IPS DF 6.9 (cell line): ENCODE measurements around the gene RBFOX2.
A peak's percentile ranks its signal among the peaks of the same experiment; 100 is the strongest.

Source experiments
- DNase-seq: peaks from one replicate; pipeline ENCODE4 v3.0.0-alpha.2; 2013; ENCODE audit warnings: low read depth, low spot score
- H3K27ac ChIP-seq: one replicate; pipeline ENCODE4 v1.5.1; 2013; ENCODE audit warnings: low read length, control low read depth
- H3K27me3 ChIP-seq: 2 replicates; pipeline ENCODE4 v1.6.1; 2013; ENCODE audit warnings: mild to moderate bottlenecking, low read length; ENCODE audit not compliant: control insufficient read depth, insufficient read depth
- H3K36me3 ChIP-seq: 2 replicates; pipeline ENCODE4 v1.6.1; 2013; ENCODE audit warnings: low read length; ENCODE audit not compliant: control insufficient read depth, insufficient read depth
- H3K4me1 ChIP-seq: 2 replicates; pipeline ENCODE4 v1.6.1; 2013; ENCODE audit warnings: low read length; ENCODE audit not compliant: control insufficient read depth, insufficient read depth
- H3K4me3 ChIP-seq: 2 replicates; pipeline ENCODE4 v1.5.1; 2013; ENCODE audit warnings: mild to moderate bottlenecking, low read length
- H3K9me3 ChIP-seq: 2 replicates; pipeline ENCODE4 v1.6.1; 2013; ENCODE audit warnings: low read length, inconsistent platforms; ENCODE audit not compliant: control insufficient read depth, insufficient read depth
- WGBS: extraction: QIAGEN DNeasy Blood & Tissue Kit; methylation state at CpG from one replicate; pipeline ENCODE4 v1.1.7; 2013; ENCODE audit warnings: mixed read lengths, missing lambda C conversion rate; ENCODE audit not compliant: insufficient read length, insufficient coverage; 5-methylcytosine and 5-hydroxymethylcytosine counted together

Gene RBFOX2

GRCh38 chr22:35947794-35948425 lies 80.7 kb downstream of the RBFOX2 start:
- 100% methylated on average over 1 of the region's 5 CpGs for WGBS
- H3K4me1 ChIP-seq = no peaks in the 10 kb centered on the region

DNA sequence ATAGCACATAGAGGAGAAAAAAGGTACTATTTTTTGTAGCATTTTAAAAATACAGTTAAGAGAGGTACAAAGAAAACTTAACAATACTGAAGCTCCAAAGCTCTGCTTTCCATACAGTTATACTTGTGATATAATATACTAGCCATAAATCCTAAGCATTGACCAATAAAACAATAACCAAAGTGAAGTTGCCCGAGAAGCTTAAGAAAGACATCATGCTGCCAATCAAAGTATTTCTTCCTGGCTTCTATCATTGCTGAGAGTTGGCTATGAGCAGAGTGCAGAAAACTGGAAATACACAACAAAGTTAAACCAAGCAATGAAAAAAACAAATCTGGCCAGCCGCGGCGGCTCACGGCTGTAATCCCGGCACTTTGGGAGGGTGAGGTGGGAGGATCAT lies 84.2 kb downstream of the RBFOX2 start:
- Histone ChIP-seq H3K27ac (no peak overlapping the region), H3K9me3 (no peaks in the 10 kb centered on the region), H3K4me1 (no peaks in the 10 kb centered on the region), H3K36me3 (no peaks in the 10 kb centered on the region), H3K4me3 (no peak overlapping the region), H3K27me3 (no peaks in the 10 kb centered on the region)
- no CpG with 5 or more reads among the region's 6 CpGs for whole genome bisulfite sequencing
- DNase-seq = no peak

More at GRCh38 chr22:35947794-35948425, 80.7 kb downstream of the RBFOX2 start:
- H3K27ac ChIP-seq = no peak overlapping the region
- no peaks in the 10 kb centered on the region for H3K36me3 ChIP-seq
- no peak for DNase-seq
- no peaks in the 10 kb centered on the region for H3K27me3 ChIP-seq
- no peaks in the 10 kb centered on the region for H3K9me3 ChIP-seq
- H3K4me3 ChIP-seq = no peak overlapping the region

- Histone ChIP-seq H3K4me1 (no peaks in the 10 kb centered on the region), H3K4me3 (no peak overlapping the region), H3K27ac (no peak overlapping the region), H3K27me3 (no peaks in the 10 kb centered on the region), H3K9me3 (no peaks in the 10 kb centered on the region), H3K36me3 (no peaks in the 10 kb centered on the region)
- no CpG with 5 or more reads among the region's 1 CpG for WGBS
- no peak for DNase-seq
Measured at GRCh38 chr22:35940166-35940565, 88.5 kb downstream of the RBFOX2 start.

GRCh38 chr22:35938226-35938625 lies 90.4 kb downstream of the RBFOX2 start:
- no peak overlapping the region for H3K4me3 ChIP-seq
- no peaks in the 10 kb centered on the region for H3K36me3 ChIP-seq
- no peaks in the 10 kb centered on the region for H3K9me3 ChIP-seq
- no peaks in the 10 kb centered on the region for H3K27me3 ChIP-seq
- no peak for DNase-seq
- no CpG with 5 or more reads among the region's 1 CpG for WGBS
- no peak overlapping the region for H3K27ac ChIP-seq
- H3K4me1 ChIP-seq = no peaks in the 10 kb centered on the region

GRCh38 chr22:35930933-35931332 lies 97.7 kb downstream of the RBFOX2 start:
- no peaks in the 10 kb centered on the region for H3K36me3 ChIP-seq
- H3K27ac ChIP-seq = no peak overlapping the region
- H3K9me3 ChIP-seq = no peaks in the 10 kb centered on the region
- no peak for DNase-seq
- no peaks in the 10 kb centered on the region for H3K27me3 ChIP-seq
- no peaks in the 10 kb centered on the region for H3K4me1 ChIP-seq
- no peak overlapping the region for H3K4me3 ChIP-seq

DNA sequence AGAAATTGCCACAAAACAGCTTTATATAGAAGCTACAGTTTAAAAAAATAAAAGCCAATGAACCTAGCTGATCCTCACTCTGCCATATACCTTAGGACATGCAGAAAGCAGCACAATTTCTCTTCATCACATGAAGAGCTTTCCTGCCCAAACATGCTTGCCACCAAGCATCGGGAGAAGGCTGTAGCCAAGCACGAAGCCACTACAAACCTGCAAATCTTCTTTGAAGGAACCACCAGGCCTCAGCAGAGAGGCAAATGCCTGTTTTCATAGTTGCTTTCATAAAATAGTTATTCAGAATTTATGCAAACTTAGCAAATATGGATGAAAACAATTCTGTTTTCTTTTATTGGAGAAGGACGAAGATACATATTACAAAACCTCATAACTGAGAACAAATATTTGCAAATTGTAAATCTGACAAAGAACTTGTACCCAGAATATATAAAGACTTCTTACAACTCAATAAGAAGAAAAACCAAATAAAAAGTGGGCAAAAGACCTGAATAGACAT lies 100.3 kb downstream of the RBFOX2 start:
- H3K27ac ChIP-seq = no peak overlapping the region
- DNase-seq = no peak
- no peaks in the 10 kb centered on the region for H3K9me3 ChIP-seq
- H3K4me1 ChIP-seq = no peaks in the 10 kb centered on the region
- WGBS = no CpG with 5 or more reads among the region's 3 CpGs
- no peaks in the 10 kb centered on the region for H3K36me3 ChIP-seq
- H3K27me3 ChIP-seq = no peaks in the 10 kb centered on the region
- no peak overlapping the region for H3K4me3 ChIP-seq

DNA sequence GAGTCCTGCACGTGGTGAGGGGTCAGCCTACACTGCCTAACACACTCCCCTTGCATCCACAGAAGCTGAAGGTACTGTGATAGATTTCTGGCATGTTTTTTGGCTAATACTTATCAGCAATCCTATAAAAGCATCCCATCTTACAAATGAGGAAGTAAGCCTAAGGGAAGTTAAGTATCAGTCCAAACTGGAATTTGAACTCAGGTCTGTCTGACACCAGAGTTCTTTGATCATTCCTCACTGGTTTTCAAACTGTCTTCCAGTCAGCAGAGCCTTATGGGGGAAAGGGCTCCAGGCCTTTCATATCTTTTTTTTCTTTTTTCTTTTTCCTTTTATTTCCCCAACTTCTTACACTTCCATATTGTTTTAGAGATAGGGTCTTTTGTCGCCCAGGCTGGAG lies 105.6 kb downstream of the RBFOX2 start:
- no peaks in the 10 kb centered on the region for H3K9me3 ChIP-seq
- no peak overlapping the region for H3K4me3 ChIP-seq
- no peak overlapping the region for H3K27ac ChIP-seq
- no peaks in the 10 kb centered on the region for H3K27me3 ChIP-seq
- H3K4me1 ChIP-seq = no peaks in the 10 kb centered on the region
- no peaks in the 10 kb centered on the region for H3K36me3 ChIP-seq
- DNase-seq = no peak
- WGBS = no CpG with 5 or more reads among the region's 2 CpGs

DNA sequence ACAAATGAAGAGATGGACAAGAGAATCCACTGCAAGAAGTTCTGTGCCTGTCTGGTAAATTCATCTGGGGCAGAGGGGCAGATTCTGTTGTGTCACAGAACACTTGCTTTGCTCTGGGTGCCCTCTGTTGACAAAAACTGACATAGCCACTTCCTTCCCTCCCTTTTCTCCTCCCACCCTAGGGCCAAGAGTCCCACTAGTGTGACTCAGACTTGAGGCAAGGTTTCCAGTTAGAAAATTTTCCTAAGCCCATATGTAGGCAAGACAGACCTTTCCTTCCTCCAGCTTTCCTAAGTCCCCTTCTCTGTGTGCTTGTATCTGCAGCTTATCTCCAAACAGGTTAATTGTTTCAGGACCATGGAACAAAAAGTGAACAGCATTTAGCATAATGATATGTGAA lies 106.8 kb downstream of the RBFOX2 start:
- H3K4me1 ChIP-seq = no peaks in the 10 kb centered on the region
- H3K9me3 ChIP-seq = no peaks in the 10 kb centered on the region
- H3K4me3 ChIP-seq = no peak overlapping the region
- peak; percentile 47 for DNase-seq
- no peaks in the 10 kb centered on the region for H3K27me3 ChIP-seq
- H3K36me3 ChIP-seq = no peaks in the 10 kb centered on the region
- no peak overlapping the region for H3K27ac ChIP-seq

- no peak overlapping the region for H3K27ac ChIP-seq
- H3K27me3 ChIP-seq = no peaks in the 10 kb centered on the region
- no peaks in the 10 kb centered on the region for H3K9me3 ChIP-seq
- no peaks in the 10 kb centered on the region for H3K4me1 ChIP-seq
- no peaks in the 10 kb centered on the region for H3K36me3 ChIP-seq
- no peak overlapping the region for H3K4me3 ChIP-seq
- no peak for DNase-seq
- no CpG with 5 or more reads among the region's 2 CpGs for WGBS
Measured at GRCh38 chr22:35921044-35921443, 107.6 kb downstream of the RBFOX2 start.

DNA sequence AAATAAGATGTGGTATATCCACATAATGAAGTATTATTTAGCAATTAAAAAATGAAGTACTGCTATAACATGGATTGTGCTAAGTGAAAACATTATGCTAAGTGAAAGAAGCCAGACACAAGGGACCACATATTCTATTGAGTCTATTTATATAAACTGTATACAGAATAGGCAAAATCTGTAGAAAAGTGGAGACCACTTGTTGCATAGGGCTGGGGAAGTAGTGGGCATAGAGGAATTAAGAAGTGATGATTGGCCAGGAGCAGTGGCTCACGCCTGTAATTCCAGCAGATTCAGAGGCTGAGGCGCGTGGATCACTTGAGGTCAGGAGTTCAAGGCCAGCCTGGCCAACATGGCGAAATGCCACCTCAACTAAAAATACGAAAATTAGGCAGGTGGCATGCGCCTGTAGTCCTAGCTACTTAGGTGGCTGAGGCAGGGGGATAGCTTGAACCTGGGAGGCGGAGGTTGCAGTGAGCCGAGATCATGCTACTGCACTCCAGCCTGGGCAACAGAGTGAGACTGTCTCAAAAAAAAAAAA lies 109.6 kb downstream of the RBFOX2 start:
- no peak overlapping the region for H3K4me3 ChIP-seq

GRCh38 chr22:35918456-35918855 lies 110.2 kb downstream of the RBFOX2 start:
- no peak for DNase-seq
- no peak overlapping the region for H3K4me3 ChIP-seq
- no peaks in the 10 kb centered on the region for H3K27me3 ChIP-seq
- H3K27ac ChIP-seq = no peak overlapping the region
- no peaks in the 10 kb centered on the region for H3K9me3 ChIP-seq
- WGBS = no CpG with 5 or more reads among the region's 3 CpGs
- H3K4me1 ChIP-seq = peaks cover 2% of the 10 kb centered on the region; the same call in 1 of the 2 replicates
- no peaks in the 10 kb centered on the region for H3K36me3 ChIP-seq

More for the DNA sequence above, 109.6 kb downstream of the RBFOX2 start:
- no peaks in the 10 kb centered on the region for H3K9me3 ChIP-seq
- no peaks in the 10 kb centered on the region for H3K36me3 ChIP-seq
- no peak overlapping the region for H3K27ac ChIP-seq
- no peaks in the 10 kb centered on the region for H3K27me3 ChIP-seq
- peaks cover 2% of the 10 kb centered on the region; the same call in 1 of the 2 replicates for H3K4me1 ChIP-seq
- no CpG with 5 or more reads among the region's 8 CpGs for WGBS
- DNase-seq = no peak
